HepG2 (cell line): Measurements from ENCODE around the gene CPLX3. TPM values are rescaled to one million over a fixed set of nuclear protein-coding genes. Genes with fewer than 3 reads are reported as not detected.

ENCODE experiments used
- FOXO1 ChIP-seq: sonication (generic); formaldehyde crosslinking; IDR thresholded peaks from 2 replicates; pipeline ENCODE4 v1.4.0; 2020; ENCODE audit warnings: missing genetic modification reagents
- MTA1 ChIP-seq: sonication (generic); formaldehyde crosslinking; IDR thresholded peaks from 2 replicates; pipeline ENCODE4 v1.4.0; 2020; ENCODE audit warnings: missing genetic modification reagents, mild to moderate bottlenecking, borderline replicate concordance
- MTF1 ChIP-seq: sonication (generic); formaldehyde crosslinking; IDR thresholded peaks from 2 replicates; pipeline ENCODE4 v1.5.0; 2020; ENCODE audit warnings: missing genetic modification reagents
- NFE2L1 ChIP-seq: sonication (generic); formaldehyde crosslinking; IDR thresholded peaks from 2 replicates; pipeline ENCODE4 v1.4.0; 2020; ENCODE audit warnings: missing genetic modification reagents, mild to moderate bottlenecking, borderline replicate concordance
- RXRA ChIP-seq: sonication (generic); formaldehyde crosslinking; IDR thresholded peaks from 2 replicates; pipeline ENCODE4 v1.5.1; 2020; ENCODE audit warnings: missing genetic modification reagents
- ZFP36 ChIP-seq: fragments of 150-350 bp; IDR thresholded peaks from 2 replicates; pipeline ENCODE4 v1.6.1; 2018; ENCODE audit warnings: borderline replicate concordance, low read length, low read depth; ENCODE audit not compliant: partially characterized antibody
- ZKSCAN8 ChIP-seq: IDR thresholded peaks from 2 replicates; pipeline ENCODE4 v1.6.1; 2016; ENCODE audit warnings: borderline replicate concordance, missing genetic modification reagents, missing compliant biosample characterization
- ZNF225 ChIP-seq: sonication (generic); formaldehyde crosslinking; IDR thresholded peaks from 2 replicates; pipeline ENCODE4 v1.4.0; 2020; ENCODE audit warnings: mild to moderate bottlenecking, missing genetic modification reagents
- ZNF274 ChIP-seq: sonication (generic); formaldehyde crosslinking; IDR thresholded peaks from 2 replicates; pipeline ENCODE4 v1.5.1; 2020; ENCODE audit warnings: mild to moderate bottlenecking, missing genetic modification reagents
- ZNF703 ChIP-seq: sonication (generic); formaldehyde crosslinking; IDR thresholded peaks from 2 replicates; pipeline ENCODE4 v1.5.1; 2020; ENCODE audit warnings: missing genetic modification reagents, mild to moderate bottlenecking, moderate library complexity, borderline replicate concordance
- ZNF747 ChIP-seq: sonication (generic); formaldehyde crosslinking; IDR thresholded peaks from 2 replicates; pipeline ENCODE4 v1.8.1; 2023; ENCODE audit warnings: missing genetic modification reagents, mild to moderate bottlenecking, borderline replicate concordance
- ZNF790 ChIP-seq: sonication (generic); formaldehyde crosslinking; IDR thresholded peaks from 2 replicates; pipeline ENCODE4 v1.8.0; 2022; ENCODE audit warnings: missing genetic modification reagents, mild to moderate bottlenecking, borderline replicate concordance
- ZSCAN9 ChIP-seq: IDR thresholded peaks from 2 replicates; pipeline ENCODE4 v1.6.1; 2016; ENCODE audit warnings: borderline replicate concordance
- polyA plus RNA-seq, 8 experiments: library from polyadenylated mRNA; depleted of rRNA in 3 of 8; stranded (reverse) in 7 of 8; unstranded in 1 of 8; fragments of >200 nt; fragmentation: Illumina TruSeq in 4 of 8; extraction: Trizol in 4 of 8; gene quantifications; 2 replicates each; pipeline versions ENCODE4 v1.2.1 to v1.2.3, GENCODE V29; 2011 to 2016; ENCODE audit warnings: low read depth in 4 of 8, missing spikeins in 1 of 8, mixed read lengths in 1 of 8; ENCODE audit not compliant: insufficient read depth in 1 of 8
- total RNA-seq, 5 experiments: library from RNA; depleted of rRNA; stranded (reverse); fragments of >200 nt; fragmentation: Illumina TruSeq; extraction: Trizol; gene quantifications; 2 replicates each; pipeline ENCODE4 v1.2.3, GENCODE V29; 2016; ENCODE audit warnings: low read depth in 1 of 5
- TF ChIP-seq, protein P1 (sequence below): sonication (generic); formaldehyde crosslinking; IDR thresholded peaks from 2 replicates; pipeline ENCODE4 v1.4.0; 2020; ENCODE audit warnings: missing genetic modification reagents, borderline replicate concordance
- TF ChIP-seq, protein P2 (sequence below), 2 experiments: sonication (generic) in 1 of 2; formaldehyde crosslinking in 1 of 2; IDR thresholded peaks; 2 replicates each; pipeline versions ENCODE4 v1.6.1 to v1.9.0; 2014 to 2022; ENCODE audit warnings: antibody characterized with exemption in 1 of 2, borderline replicate concordance in 1 of 2, inconsistent platforms in 1 of 2, low read depth in 1 of 2, missing genetic modification reagents in 1 of 2
- TF ChIP-seq, protein P3 (sequence below): sonication (generic); formaldehyde crosslinking; IDR thresholded peaks from 2 replicates; pipeline ENCODE4 v1.5.0; 2020; ENCODE audit warnings: missing genetic modification reagents, mild to moderate bottlenecking, borderline replicate concordance
- TF ChIP-seq, protein P4 (sequence below): sonication (generic); formaldehyde crosslinking; conservative IDR thresholded peaks from 2 replicates; pipeline ENCODE4 v1.8.0; 2022; ENCODE audit warnings: low read depth, missing genetic modification reagents

Gene CPLX3
- total and polyA plus RNA-seq, 2 of the 13 experiments (the other 11 are each of a cell fraction or from before 2014, with no cell fraction given): not detected

DNA sequence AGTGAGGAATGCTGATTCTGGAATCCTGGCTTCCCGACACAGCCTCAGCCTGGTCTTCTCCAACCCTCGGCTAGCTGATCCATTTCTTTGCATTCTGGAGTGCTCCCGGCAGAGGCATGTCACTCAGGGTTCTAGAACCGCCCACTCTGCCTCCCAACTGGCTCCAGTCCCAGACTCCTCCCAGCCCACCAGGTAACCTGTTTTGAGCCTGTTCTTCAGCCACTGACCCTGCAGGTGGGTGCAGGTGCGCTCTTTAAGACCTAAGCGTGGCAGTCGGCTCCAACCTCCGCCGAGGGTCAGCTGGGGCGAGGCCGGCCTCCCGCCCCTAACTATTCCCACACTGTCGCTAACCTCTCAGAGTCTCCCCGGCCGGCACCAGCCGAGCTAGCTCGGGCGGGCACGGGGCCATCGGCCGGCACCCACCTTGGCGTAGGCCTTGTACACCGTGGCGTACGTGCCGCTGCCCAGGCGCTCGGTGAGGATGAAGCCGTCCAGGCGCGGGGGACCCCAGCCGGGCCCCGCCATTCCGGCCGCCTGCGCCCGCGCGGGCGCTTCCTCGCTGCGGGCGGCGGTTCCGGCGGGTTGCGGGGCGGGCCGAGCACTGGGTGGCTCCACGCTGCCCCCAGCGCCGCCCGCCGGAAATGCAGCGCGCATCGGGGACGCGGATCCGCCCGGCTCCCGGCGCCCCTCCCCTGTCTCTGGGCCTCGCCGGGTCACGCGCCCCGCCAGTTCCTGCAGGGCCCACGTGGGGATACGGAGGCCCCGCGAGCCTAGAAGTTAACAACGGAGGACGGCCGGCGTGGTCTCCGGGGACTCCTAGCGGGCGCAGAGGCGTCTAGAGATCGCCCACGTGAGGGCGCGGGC lies 16.4 kb downstream of the CPLX3 start, which contains the start of gene ULK3 (continued):
- TF ChIP-seq, protein P1, sequence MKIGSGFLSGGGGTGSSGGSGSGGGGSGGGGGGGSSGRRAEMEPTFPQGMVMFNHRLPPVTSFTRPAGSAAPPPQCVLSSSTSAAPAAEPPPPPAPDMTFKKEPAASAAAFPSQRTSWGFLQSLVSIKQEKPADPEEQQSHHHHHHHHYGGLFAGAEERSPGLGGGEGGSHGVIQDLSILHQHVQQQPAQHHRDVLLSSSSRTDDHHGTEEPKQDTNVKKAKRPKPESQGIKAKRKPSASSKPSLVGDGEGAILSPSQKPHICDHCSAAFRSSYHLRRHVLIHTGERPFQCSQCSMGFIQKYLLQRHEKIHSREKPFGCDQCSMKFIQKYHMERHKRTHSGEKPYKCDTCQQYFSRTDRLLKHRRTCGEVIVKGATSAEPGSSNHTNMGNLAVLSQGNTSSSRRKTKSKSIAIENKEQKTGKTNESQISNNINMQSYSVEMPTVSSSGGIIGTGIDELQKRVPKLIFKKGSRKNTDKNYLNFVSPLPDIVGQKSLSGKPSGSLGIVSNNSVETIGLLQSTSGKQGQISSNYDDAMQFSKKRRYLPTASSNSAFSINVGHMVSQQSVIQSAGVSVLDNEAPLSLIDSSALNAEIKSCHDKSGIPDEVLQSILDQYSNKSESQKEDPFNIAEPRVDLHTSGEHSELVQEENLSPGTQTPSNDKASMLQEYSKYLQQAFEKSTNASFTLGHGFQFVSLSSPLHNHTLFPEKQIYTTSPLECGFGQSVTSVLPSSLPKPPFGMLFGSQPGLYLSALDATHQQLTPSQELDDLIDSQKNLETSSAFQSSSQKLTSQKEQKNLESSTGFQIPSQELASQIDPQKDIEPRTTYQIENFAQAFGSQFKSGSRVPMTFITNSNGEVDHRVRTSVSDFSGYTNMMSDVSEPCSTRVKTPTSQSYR (CRISPR knock-in tag): no peak
- TF ChIP-seq, protein P2, sequence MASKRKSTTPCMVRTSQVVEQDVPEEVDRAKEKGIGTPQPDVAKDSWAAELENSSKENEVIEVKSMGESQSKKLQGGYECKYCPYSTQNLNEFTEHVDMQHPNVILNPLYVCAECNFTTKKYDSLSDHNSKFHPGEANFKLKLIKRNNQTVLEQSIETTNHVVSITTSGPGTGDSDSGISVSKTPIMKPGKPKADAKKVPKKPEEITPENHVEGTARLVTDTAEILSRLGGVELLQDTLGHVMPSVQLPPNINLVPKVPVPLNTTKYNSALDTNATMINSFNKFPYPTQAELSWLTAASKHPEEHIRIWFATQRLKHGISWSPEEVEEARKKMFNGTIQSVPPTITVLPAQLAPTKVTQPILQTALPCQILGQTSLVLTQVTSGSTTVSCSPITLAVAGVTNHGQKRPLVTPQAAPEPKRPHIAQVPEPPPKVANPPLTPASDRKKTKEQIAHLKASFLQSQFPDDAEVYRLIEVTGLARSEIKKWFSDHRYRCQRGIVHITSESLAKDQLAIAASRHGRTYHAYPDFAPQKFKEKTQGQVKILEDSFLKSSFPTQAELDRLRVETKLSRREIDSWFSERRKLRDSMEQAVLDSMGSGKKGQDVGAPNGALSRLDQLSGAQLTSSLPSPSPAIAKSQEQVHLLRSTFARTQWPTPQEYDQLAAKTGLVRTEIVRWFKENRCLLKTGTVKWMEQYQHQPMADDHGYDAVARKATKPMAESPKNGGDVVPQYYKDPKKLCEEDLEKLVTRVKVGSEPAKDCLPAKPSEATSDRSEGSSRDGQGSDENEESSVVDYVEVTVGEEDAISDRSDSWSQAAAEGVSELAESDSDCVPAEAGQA (IDR thresholded peaks at IDR 0.05; ENCODE audit: low read depth): peak; percentile 18; the same call in 1 of the 2 replicates
- TF ChIP-seq, protein P2 (CRISPR knock-in tag; IDR thresholded peaks at IDR 0.05; ENCODE audit: borderline replicate concordance): no peak
- TF ChIP-seq ZSCAN9 (CRISPR knock-in tag) (no peak), ZNF225 (CRISPR knock-in tag) (no peak; the same call in 1 of the 2 replicates), ZNF703 (CRISPR knock-in tag) (no peak), ZNF790 (CRISPR knock-in tag) (no peak), ZKSCAN8 (CRISPR knock-in tag) (no peak), ZFP36 (no peak), ZNF747 (CRISPR knock-in tag) (0 out of 2 replicates have a peak, but pooled peaks have one; percentile 39), MTF1 (CRISPR knock-in tag) (no peak), NFE2L1 (CRISPR knock-in tag) (no peak), FOXO1 (no peak), ZNF274 (peak; percentile 80), RXRA (CRISPR knock-in tag) (peak; percentile 54), MTA1 (CRISPR knock-in tag) (peak; percentile 46; the same call in 1 of the 2 replicates)
- TF ChIP-seq, protein P3, sequence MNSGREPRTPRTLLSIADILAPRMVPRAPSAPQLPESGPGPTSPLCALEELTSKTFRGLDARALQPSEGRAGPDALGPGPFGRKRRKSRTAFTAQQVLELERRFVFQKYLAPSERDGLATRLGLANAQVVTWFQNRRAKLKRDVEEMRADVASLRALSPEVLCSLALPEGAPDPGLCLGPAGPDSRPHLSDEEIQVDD (CRISPR knock-in tag): 0 out of 2 replicates have a peak, but pooled peaks have one; percentile 48
- TF ChIP-seq, protein P4, sequence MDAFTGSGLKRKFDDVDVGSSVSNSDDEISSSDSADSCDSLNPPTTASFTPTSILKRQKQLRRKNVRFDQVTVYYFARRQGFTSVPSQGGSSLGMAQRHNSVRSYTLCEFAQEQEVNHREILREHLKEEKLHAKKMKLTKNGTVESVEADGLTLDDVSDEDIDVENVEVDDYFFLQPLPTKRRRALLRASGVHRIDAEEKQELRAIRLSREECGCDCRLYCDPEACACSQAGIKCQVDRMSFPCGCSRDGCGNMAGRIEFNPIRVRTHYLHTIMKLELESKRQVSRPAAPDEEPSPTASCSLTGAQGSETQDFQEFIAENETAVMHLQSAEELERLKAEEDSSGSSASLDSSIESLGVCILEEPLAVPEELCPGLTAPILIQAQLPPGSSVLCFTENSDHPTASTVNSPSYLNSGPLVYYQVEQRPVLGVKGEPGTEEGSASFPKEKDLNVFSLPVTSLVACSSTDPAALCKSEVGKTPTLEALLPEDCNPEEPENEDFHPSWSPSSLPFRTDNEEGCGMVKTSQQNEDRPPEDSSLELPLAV (CRISPR knock-in tag): no peak
